Kidney (tissue), 14 donors: ENCODE measurements around the gene LEFTY2. TPM values are rescaled to one million over a fixed set of nuclear protein-coding genes. Genes with fewer than 3 reads are reported as not detected.

Experiments
- DNase-seq, 5 donors: peaks; one replicate each; pipeline ENCODE4 v3.0.0-alpha.2; 2013 to 2020
- FAIRE-seq: peaks from 2 replicates; lab custom pipeline; 2012; peaks lifted over from hg19 to GRCh38; lab: Jason Lieb, UNC
- H3K27ac ChIP-seq, 2 donors: one replicate each; pipeline ENCODE4 v1.7.0; 2013; ENCODE audit warnings: low read depth in 2 of 2, low read length in 2 of 2, inconsistent platforms in 1 of 2
- H3K27me3 ChIP-seq: one replicate; pipeline ENCODE4 v1.7.1; 2013; ENCODE audit warnings: low read length, inconsistent platforms; ENCODE audit not compliant: control insufficient read depth, insufficient read depth
- H3K36me3 ChIP-seq, 3 donors: one replicate each; pipeline versions ENCODE4 v1.7.0 to v1.7.1; 2013; ENCODE audit warnings: low read length in 3 of 3, control low read depth in 1 of 3, inconsistent platforms in 1 of 3; ENCODE audit not compliant: insufficient read depth in 3 of 3, control insufficient read depth in 2 of 3
- H3K4me1 ChIP-seq, 3 donors: one replicate each; pipeline versions ENCODE4 v1.7.0 to v1.7.1; 2013; ENCODE audit warnings: low read length in 3 of 3, inconsistent platforms in 1 of 3, low read depth in 1 of 3; ENCODE audit not compliant: control insufficient read depth in 2 of 3, insufficient read depth in 2 of 3
- H3K4me3 ChIP-seq, 3 donors: one replicate each; pipeline versions ENCODE4 v1.7.0 to v1.8.1; 2013; ENCODE audit warnings: low read length in 3 of 3, control low read depth in 1 of 3, inconsistent platforms in 1 of 3
- H3K9ac ChIP-seq, 3 donors: one replicate each; pipeline versions ENCODE4 v1.7.0 to v1.7.1; 2013; ENCODE audit warnings: low read length in 3 of 3, control low read depth in 1 of 3, inconsistent platforms in 1 of 3
- H3K9me3 ChIP-seq, 3 donors: one replicate each; pipeline versions ENCODE4 v1.7.0 to v1.7.1; 2013; ENCODE audit warnings: low read length in 3 of 3, control low read depth in 1 of 3, inconsistent platforms in 1 of 3; ENCODE audit not compliant: control insufficient read depth in 2 of 3, insufficient read depth in 1 of 3
- intact Hi-C: fragments of 100-400 bp; cut with DNase I; formaldehyde crosslinking; loops from one replicate; pipeline ENCODE4 v1.11.1; 2022
- polyA plus RNA-seq: library from polyadenylated mRNA; stranded (reverse); fragments of 350-450 nt; fragmentation: Illumina TruSeq; extraction: RNeasy Lipid Tissue Mini Kit (QIAGEN cat#74804); gene quantifications from one replicate; pipeline ENCODE4 v1.2.3, GENCODE V29; 2014; ENCODE audit warnings: low read depth, low replicate concordance; ENCODE audit not compliant: insufficient read depth
- total RNA-seq: library from RNA; stranded (reverse); fragmentation: NEBNext Ultra II Directional; extraction: Animal tissue kit (Norgen Biotek cat#: 25700); gene quantifications from one replicate; pipeline ENCODE4 v1.2.1, GENCODE V29; 2021
- TF ChIP-seq, protein P1 (sequence below): IDR thresholded peaks from 3 replicates; pipeline ENCODE4 v1.5.1; 2012; ENCODE audit warnings: mild to moderate bottlenecking, moderate library complexity, borderline replicate concordance; ENCODE audit not compliant: insufficient read depth; ENCODE audit errors: extremely low read depth
- donor health status: control.
- donor health status: control.
- donor health status: control.
- donor health status: control.
- donor health status: control.
- donor health status: DM: yes; HTN: yes; CAD: no.
- donor health status: Normal renal cell carcinoma (clear cell type).

LEFTY2 gene
- total and polyA plus RNA-seq, 2 donors from 2014 or later: 0.13 to 0.28 TPM

DNA sequence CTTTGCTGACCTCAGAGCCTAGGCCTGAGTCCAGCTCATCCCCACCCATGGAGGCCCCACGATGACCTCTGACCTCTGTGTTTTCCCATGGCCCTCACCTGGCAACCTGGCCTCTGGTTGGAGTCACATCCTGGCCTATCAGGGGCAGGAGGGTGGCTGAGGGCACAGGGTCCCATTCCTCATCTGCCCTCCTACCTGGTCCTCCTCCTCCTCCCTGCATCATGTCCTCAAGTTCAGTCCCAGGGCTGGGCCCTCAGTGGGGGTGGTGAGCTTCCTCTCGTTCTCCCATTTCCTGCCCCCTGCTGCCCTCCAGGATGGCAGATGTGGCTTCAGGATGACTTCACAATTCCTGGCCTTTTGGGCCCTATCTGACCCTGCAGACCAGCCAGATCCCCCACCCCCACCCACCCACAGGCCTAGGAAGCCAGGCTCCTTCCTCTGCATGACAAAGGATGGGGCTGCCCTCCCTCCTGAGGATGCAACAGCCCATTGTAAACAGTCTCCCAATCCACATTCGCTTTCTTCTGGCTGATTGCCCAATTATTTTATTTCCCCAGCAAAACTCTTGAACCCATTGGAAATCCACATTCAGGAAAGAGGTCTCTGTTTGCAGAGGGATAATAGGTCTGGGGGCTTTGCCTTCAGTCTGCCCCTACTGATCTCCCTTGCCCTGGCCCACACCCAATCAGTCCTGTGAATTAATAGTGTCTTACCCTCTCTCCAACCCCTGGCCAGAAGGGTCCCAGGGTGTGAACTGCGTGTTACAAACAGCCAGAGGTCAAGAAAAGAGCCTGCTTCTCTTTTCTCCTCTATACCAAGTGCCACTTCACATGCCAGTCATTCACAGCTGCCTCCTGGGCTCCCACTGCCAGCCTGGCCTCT, 41.7 kb downstream of the LEFTY2 start:
- H3K9me3 ChIP-seq: no peaks in the 10 kb centered on the region
- FAIRE-seq (no peak), DNase-seq (no peak)
- H3K4me1 ChIP-seq: no peaks in the 10 kb centered on the region
- H3K4me3 ChIP-seq: no peak overlapping the region
- H3K9ac ChIP-seq: no peak overlapping the region
- intact Hi-C loops: no loop called here
- no peaks in the 10 kb centered on the region for H3K36me3 ChIP-seq
- no peak overlapping the region for H3K27ac ChIP-seq
- TF ChIP-seq, protein P1, sequence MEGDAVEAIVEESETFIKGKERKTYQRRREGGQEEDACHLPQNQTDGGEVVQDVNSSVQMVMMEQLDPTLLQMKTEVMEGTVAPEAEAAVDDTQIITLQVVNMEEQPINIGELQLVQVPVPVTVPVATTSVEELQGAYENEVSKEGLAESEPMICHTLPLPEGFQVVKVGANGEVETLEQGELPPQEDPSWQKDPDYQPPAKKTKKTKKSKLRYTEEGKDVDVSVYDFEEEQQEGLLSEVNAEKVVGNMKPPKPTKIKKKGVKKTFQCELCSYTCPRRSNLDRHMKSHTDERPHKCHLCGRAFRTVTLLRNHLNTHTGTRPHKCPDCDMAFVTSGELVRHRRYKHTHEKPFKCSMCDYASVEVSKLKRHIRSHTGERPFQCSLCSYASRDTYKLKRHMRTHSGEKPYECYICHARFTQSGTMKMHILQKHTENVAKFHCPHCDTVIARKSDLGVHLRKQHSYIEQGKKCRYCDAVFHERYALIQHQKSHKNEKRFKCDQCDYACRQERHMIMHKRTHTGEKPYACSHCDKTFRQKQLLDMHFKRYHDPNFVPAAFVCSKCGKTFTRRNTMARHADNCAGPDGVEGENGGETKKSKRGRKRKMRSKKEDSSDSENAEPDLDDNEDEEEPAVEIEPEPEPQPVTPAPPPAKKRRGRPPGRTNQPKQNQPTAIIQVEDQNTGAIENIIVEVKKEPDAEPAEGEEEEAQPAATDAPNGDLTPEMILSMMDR: no peak
- no peaks in the 10 kb centered on the region for H3K27me3 ChIP-seq

DNA sequence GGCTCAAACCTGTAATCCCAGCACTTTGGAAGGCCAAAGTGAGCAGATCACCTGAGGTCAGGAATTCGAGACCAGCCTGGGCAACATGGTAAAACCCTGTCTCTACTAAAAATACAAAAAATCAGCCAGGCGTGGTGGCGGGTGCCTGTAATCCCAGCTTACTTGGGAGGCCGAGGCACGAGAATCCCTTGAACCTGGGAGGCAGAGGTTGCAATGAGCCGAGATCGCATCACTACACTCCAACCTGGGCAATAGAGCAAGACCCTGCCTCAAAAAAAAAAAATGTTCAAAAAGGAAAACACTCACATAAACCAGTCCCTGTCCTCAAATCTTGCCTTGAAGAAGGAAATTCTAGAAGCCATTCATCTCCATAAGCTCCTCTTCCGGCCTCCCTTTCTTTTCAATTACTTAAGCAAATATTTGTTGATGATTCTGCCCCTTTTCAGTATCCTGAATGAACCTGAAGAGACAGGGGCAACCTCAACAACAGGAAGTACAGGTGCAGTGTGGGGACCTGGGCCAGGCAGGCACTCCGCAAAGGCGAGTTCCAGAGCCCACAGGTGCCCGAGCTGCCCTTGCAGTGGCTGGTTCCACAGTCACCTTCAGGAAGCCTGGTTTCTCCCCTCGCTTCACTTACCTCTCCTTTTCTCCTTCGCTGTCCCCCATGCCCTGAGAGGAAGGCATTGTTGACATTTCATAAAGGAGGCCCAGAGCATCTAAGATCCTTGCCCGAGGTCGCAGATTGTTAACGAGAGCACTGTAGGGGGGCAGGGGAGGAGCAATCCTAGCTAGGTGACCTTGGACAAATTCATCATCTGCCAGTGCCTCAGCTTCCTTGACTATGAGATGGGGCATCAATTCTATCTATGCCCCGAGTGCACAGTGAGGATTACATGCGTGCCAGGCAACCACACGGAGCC, 43.2 kb downstream of the LEFTY2 start:
- H3K9ac ChIP-seq: no peak overlapping the region
- no peak overlapping the region for H3K27ac ChIP-seq
- no peaks in the 10 kb centered on the region for H3K4me1 ChIP-seq
- no peaks in the 10 kb centered on the region for H3K9me3 ChIP-seq
- intact Hi-C loops: no loop called here
- DNase-seq (no peak), FAIRE-seq (no peak)
- TF ChIP-seq, protein P1: no peak
- no peaks in the 10 kb centered on the region for H3K27me3 ChIP-seq
- no peak overlapping the region for H3K4me3 ChIP-seq
- no peaks in the 10 kb centered on the region for H3K36me3 ChIP-seq

DNA sequence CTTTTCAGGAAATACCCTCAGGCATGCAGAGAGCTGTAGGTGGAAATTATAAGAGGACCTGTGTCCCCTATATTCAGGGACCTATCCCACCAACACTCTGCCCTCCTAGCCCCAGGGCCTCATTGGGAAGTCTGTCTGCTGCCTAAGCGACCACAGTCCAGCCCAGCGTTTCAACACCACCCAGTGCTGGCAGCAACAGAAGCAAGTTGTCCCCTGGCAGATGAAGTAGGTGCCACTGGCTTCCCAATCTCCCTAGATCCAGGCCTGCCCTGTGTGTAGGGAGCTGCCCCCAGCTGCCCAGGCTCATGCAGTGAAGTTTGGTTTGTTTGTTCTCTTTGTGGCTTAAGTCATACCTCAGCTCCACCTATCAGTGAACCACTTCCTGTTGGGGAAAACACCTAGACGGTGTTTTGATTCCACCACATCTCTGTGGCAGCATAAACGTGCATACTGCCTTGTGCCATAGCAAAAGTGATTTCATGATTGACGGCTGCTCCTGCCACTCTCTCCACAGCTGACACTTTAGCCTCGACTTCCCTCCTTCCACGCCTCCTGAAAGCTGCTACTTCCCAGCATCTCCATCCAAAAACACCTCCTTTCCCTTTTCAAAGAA, 44.0 kb downstream of the LEFTY2 start:
- Histone ChIP-seq H3K4me1 (no peaks in the 10 kb centered on the region), H3K9ac (no peak overlapping the region), H3K27ac (no peak overlapping the region), H3K36me3 (no peaks in the 10 kb centered on the region), H3K27me3 (no peaks in the 10 kb centered on the region), H3K9me3 (no peaks in the 10 kb centered on the region), H3K4me3 (no peak overlapping the region)
- FAIRE-seq (no peak), DNase-seq (peak in 1 of 5 donors; percentile 59)
- intact Hi-C loops: no loop called here
- TF ChIP-seq, protein P1: no peak
